Prostate gland (tissue), 2 donors: ENCODE results near the gene IL16.

Source experiments
- CTCF ChIP-seq, 4 experiments: fragments of 200-600 bp in 2 of 4; fragments of 450-650 bp in 2 of 4; sonication (generic) in 2 of 4; IDR thresholded peaks; 1 replicate in 3 of 4; 2 replicates in 1 of 4; pipeline ENCODE4 v1.5.1; 2016 to 2019; ENCODE audit warnings: antibody characterized with exemption in 4 of 4, mild to moderate bottlenecking in 2 of 4, moderate library complexity in 2 of 4
- POLR2A ChIP-seq: fragments of 450-650 bp; IDR thresholded peaks from one replicate; pipeline ENCODE4 v1.6.1; 2016; ENCODE audit warnings: antibody characterized with exemption, mild to moderate bottlenecking

- TF ChIP-seq CTCF (IDR thresholded peaks at IDR 0.05) (no peak), POLR2A (no peak)
Observed at GRCh38 chr15:81195339-81195864, 1.3 kb upstream of the IL16 start.
